ENCODE results near the gene ARL10.

The ARL10 gene

GRCh38 chr5:176408590-176408989 is 43.3 kb downstream of the ARL10 start:
- H3K4me3 ChIP-seq (ENCODE audit: low read depth, low read length): no peak overlapping the region
- no peak for TF ChIP-seq CTCF (IDR thresholded peaks at IDR 0.05; ENCODE audit: low read depth, low read length)

- H3K4me3 ChIP-seq (ENCODE audit: low read depth, low read length): no peak overlapping the region
- TF ChIP-seq CTCF (IDR thresholded peaks at IDR 0.05; ENCODE audit: low read depth, low read length): no peak
Observed at GRCh38 chr5:176409765-176410164, 44.5 kb downstream of the ARL10 start.

- no peak overlapping the region for H3K4me3 ChIP-seq (ENCODE audit: low read depth, low read length)
- no peak for TF ChIP-seq CTCF (IDR thresholded peaks at IDR 0.05; ENCODE audit: low read depth, low read length)
Observed at GRCh38 chr5:176410486-176411180, 45.3 kb downstream of the ARL10 start.

GRCh38 chr5:176412517-176413254 is 47.4 kb downstream of the ARL10 start:
- no peak for TF ChIP-seq CTCF (IDR thresholded peaks at IDR 0.05; ENCODE audit: low read depth, low read length)
- H3K4me3 ChIP-seq (ENCODE audit: low read depth, low read length): no peak overlapping the region

- no peak overlapping the region for H3K4me3 ChIP-seq (ENCODE audit: low read depth, low read length)
- no peak for TF ChIP-seq CTCF (IDR thresholded peaks at IDR 0.05; ENCODE audit: low read depth, low read length)
Observed at GRCh38 chr5:176413255-176413565, 47.9 kb downstream of the ARL10 start.

- TF ChIP-seq CTCF (IDR thresholded peaks at IDR 0.05; ENCODE audit: low read depth, low read length): no peak
- H3K4me3 ChIP-seq (ENCODE audit: low read depth, low read length): no peak overlapping the region
Observed at GRCh38 chr5:176413709-176414191, 48.5 kb downstream of the ARL10 start.

GRCh38 chr5:176414704-176415103 is 49.4 kb downstream of the ARL10 start:
- TF ChIP-seq CTCF (IDR thresholded peaks at IDR 0.05; ENCODE audit: low read depth, low read length): no peak
- H3K4me3 ChIP-seq (ENCODE audit: low read depth, low read length): peak overlapping the region; percentile 91

Measured in WI38 (cell line).